ENCODE data around the gene VAV2.

Gene VAV2

GRCh38 chr9:133830711-133831110 is 161.4 kb downstream of the VAV2 start:
- Mint-ChIP-seq H3K4me3 (no peak overlapping the region), H3K9me3 (no peaks in the 10 kb centered on the region), H3K4me1 (peaks cover 6% of the 10 kb centered on the region), H3K27ac (no peak overlapping the region), H3K27me3 (no peaks in the 10 kb centered on the region), H3K36me3 (ENCODE audit: low read depth) (no peaks in the 10 kb centered on the region)
- DNase-seq (no peak), ATAC-seq (no peak)

GRCh38 chr9:133830310-133830709 is 161.8 kb downstream of the VAV2 start:
- H3K27ac Mint-ChIP-seq = no peak overlapping the region
- H3K27me3 Mint-ChIP-seq = no peaks in the 10 kb centered on the region
- no peak overlapping the region for H3K4me3 Mint-ChIP-seq
- DNase-seq (no peak), ATAC-seq (peak; percentile 57)
- H3K36me3 Mint-ChIP-seq (ENCODE audit: low read depth) = no peaks in the 10 kb centered on the region
- peaks cover 6% of the 10 kb centered on the region for H3K4me1 Mint-ChIP-seq
- no peaks in the 10 kb centered on the region for H3K9me3 Mint-ChIP-seq

GRCh38 chr9:133828338-133828997 is 163.7 kb downstream of the VAV2 start:
- no peak for DNase-seq
- no peaks in the 10 kb centered on the region for H3K9me3 Mint-ChIP-seq
- H3K27ac Mint-ChIP-seq = no peak overlapping the region
- H3K4me3 Mint-ChIP-seq = no peak overlapping the region
- no peaks in the 10 kb centered on the region for H3K36me3 Mint-ChIP-seq (ENCODE audit: low read depth)
- no peaks in the 10 kb centered on the region for H3K27me3 Mint-ChIP-seq
- H3K4me1 Mint-ChIP-seq = peaks cover 6% of the 10 kb centered on the region
- no peak for ATAC-seq

- H3K27ac Mint-ChIP-seq = no peak overlapping the region
- no peaks in the 10 kb centered on the region for H3K27me3 Mint-ChIP-seq
- H3K9me3 Mint-ChIP-seq = no peaks in the 10 kb centered on the region
- no peak for DNase-seq
- no peak overlapping the region for H3K4me3 Mint-ChIP-seq
- no peak for ATAC-seq
- no peaks in the 10 kb centered on the region for H3K36me3 Mint-ChIP-seq (ENCODE audit: low read depth)
- H3K4me1 Mint-ChIP-seq = peaks cover 9% of the 10 kb centered on the region
Observed at GRCh38 chr9:133826289-133827085, 165.6 kb downstream of the VAV2 start.

GRCh38 chr9:133825555-133826218 is 166.4 kb downstream of the VAV2 start:
- ATAC-seq (no peak), DNase-seq (no peak)
- H3K9me3 Mint-ChIP-seq = no peaks in the 10 kb centered on the region
- peaks cover 9% of the 10 kb centered on the region for H3K4me1 Mint-ChIP-seq
- no peaks in the 10 kb centered on the region for H3K27me3 Mint-ChIP-seq
- no peak overlapping the region for H3K27ac Mint-ChIP-seq
- no peaks in the 10 kb centered on the region for H3K36me3 Mint-ChIP-seq (ENCODE audit: low read depth)
- H3K4me3 Mint-ChIP-seq = no peak overlapping the region

GRCh38 chr9:133824802-133825186 is 167.3 kb downstream of the VAV2 start:
- no peaks in the 10 kb centered on the region for H3K27me3 Mint-ChIP-seq
- ATAC-seq = no peak
- no peak overlapping the region for H3K4me3 Mint-ChIP-seq
- H3K4me1 Mint-ChIP-seq = peaks cover 3% of the 10 kb centered on the region
- no peaks in the 10 kb centered on the region for H3K36me3 Mint-ChIP-seq (ENCODE audit: low read depth)
- H3K9me3 Mint-ChIP-seq = no peaks in the 10 kb centered on the region
- DNase-seq = no peak
- no peak overlapping the region for H3K27ac Mint-ChIP-seq

- H3K36me3 Mint-ChIP-seq (ENCODE audit: low read depth) = no peaks in the 10 kb centered on the region
- H3K9me3 Mint-ChIP-seq = no peaks in the 10 kb centered on the region
- ATAC-seq = no peak
- H3K4me1 Mint-ChIP-seq = peaks cover 3% of the 10 kb centered on the region
- no peak overlapping the region for H3K27ac Mint-ChIP-seq
- no peak for DNase-seq
- H3K27me3 Mint-ChIP-seq = no peaks in the 10 kb centered on the region
- H3K4me3 Mint-ChIP-seq = no peak overlapping the region
Observed at GRCh38 chr9:133824106-133824801, 167.9 kb downstream of the VAV2 start.

GRCh38 chr9:133823189-133824105 is 168.7 kb downstream of the VAV2 start:
- DNase-seq (no peak), ATAC-seq (peak; percentile 26)
- Mint-ChIP-seq H3K27me3 (no peaks in the 10 kb centered on the region), H3K4me3 (no peak overlapping the region), H3K36me3 (ENCODE audit: low read depth) (no peaks in the 10 kb centered on the region), H3K4me1 (peaks cover 3% of the 10 kb centered on the region), H3K27ac (no peak overlapping the region), H3K9me3 (no peaks in the 10 kb centered on the region)

GRCh38 chr9:133822430-133823065 is 169.6 kb downstream of the VAV2 start:
- Mint-ChIP-seq H3K9me3 (no peaks in the 10 kb centered on the region), H3K36me3 (ENCODE audit: low read depth) (no peaks in the 10 kb centered on the region), H3K27me3 (no peaks in the 10 kb centered on the region), H3K27ac (no peak overlapping the region), H3K4me1 (peaks cover 3% of the 10 kb centered on the region), H3K4me3 (peak overlapping the region; percentile 48)
- DNase-seq (no peak), ATAC-seq (no peak)

GRCh38 chr9:133821601-133822429 is 170.3 kb downstream of the VAV2 start:
- Mint-ChIP-seq H3K4me3 (peak overlapping the region; percentile 48), H3K36me3 (ENCODE audit: low read depth) (no peaks in the 10 kb centered on the region), H3K4me1 (peaks cover 3% of the 10 kb centered on the region), H3K9me3 (no peaks in the 10 kb centered on the region), H3K27me3 (no peaks in the 10 kb centered on the region), H3K27ac (no peak overlapping the region)
- DNase-seq (no peak), ATAC-seq (no peak)

GRCh38 chr9:133819923-133820322 is 172.2 kb downstream of the VAV2 start:
- DNase-seq = no peak
- H3K4me1 Mint-ChIP-seq = peaks cover 3% of the 10 kb centered on the region
- no peak overlapping the region for H3K4me3 Mint-ChIP-seq
- no peak for ATAC-seq
- H3K36me3 Mint-ChIP-seq (ENCODE audit: low read depth) = no peaks in the 10 kb centered on the region
- H3K27ac Mint-ChIP-seq = no peak overlapping the region
- no peaks in the 10 kb centered on the region for H3K9me3 Mint-ChIP-seq
- H3K27me3 Mint-ChIP-seq = no peaks in the 10 kb centered on the region

GRCh38 chr9:133818444-133818843 is 173.7 kb downstream of the VAV2 start:
- Mint-ChIP-seq H3K4me3 (no peak overlapping the region), H3K36me3 (ENCODE audit: low read depth) (no peaks in the 10 kb centered on the region), H3K27ac (no peak overlapping the region), H3K9me3 (no peaks in the 10 kb centered on the region), H3K4me1 (peaks cover 3% of the 10 kb centered on the region), H3K27me3 (no peaks in the 10 kb centered on the region)
- no peak for DNase-seq
- no peak for ATAC-seq

- Mint-ChIP-seq H3K4me3 (no peak overlapping the region), H3K4me1 (no peaks in the 10 kb centered on the region), H3K27ac (no peak overlapping the region), H3K9me3 (no peaks in the 10 kb centered on the region), H3K27me3 (no peaks in the 10 kb centered on the region), H3K36me3 (ENCODE audit: low read depth) (no peaks in the 10 kb centered on the region)
- no peak for ATAC-seq
- no peak for DNase-seq
Observed at GRCh38 chr9:133815781-133816180, 176.3 kb downstream of the VAV2 start.
